IPS-11a (cell line): ENCODE measurements around the gene JAKMIP1.

Experiments used
- H3K4me3 ChIP-seq: one replicate; pipeline ENCODE4 v1.5.1; 2013; ENCODE audit warnings: low read depth, low read length, control low read depth

JAKMIP1 gene

DNA sequence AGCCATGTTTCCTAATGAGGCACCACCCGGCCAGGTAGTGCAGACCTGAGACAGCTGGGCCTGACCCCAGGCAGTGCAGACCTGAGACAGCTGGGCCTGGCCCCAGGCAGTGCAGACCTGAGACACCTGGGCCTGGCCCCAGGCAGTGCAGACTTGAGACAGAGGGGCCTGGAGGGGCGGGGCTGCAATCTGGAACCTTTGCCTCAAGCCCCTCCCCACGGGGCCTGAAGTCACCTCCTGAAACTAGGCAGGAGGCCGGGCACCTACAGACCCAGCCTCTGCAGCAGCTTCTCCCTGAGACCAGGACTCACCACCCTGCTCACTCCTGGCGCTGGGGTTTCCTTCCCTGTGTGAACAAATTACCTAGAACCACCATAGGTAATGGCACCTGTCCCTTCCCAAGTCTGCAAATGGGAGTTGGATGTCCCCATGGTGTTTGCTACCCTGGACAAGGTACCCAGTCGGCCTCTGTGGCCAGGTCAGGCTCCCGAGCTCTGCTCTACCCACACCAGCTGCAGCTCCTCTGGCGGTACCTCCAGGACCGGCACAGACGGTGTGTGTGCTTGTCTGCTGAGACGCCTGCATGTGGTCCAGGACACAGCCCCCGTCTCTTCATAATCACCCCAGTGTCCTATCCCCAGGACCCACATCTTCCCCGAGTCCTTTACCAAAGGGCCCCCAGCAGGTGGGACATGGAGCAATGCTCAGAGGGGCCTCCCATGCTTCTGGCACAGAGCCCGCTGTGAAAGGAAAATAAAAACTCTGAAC, 129.0 kb downstream of the JAKMIP1 start:
- no peak overlapping the region for H3K4me3 ChIP-seq

- H3K4me3 ChIP-seq = no peak overlapping the region
Measured at GRCh38 chr4:6069845-6070709, 130.3 kb downstream of the JAKMIP1 start.

DNA sequence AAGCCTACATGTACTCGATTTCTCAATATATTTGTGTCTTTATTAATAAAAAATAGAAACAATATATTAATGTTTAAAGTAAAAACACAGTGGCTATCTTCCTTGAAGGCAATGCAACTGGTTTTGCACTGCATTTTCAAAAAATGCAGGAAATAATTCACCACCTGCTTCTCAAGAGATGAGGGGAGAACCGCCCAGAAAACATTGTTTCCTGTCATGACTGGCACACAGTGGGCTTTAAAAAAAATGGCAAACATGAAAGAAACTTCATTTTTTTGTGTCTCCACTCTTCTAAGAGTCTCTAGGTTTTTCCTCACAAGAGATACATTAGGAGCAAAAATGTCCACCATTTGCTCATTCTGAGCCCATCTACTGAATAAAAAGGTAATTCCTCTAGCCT, 131.4 kb downstream of the JAKMIP1 start:
- H3K4me3 ChIP-seq = no peak overlapping the region

DNA sequence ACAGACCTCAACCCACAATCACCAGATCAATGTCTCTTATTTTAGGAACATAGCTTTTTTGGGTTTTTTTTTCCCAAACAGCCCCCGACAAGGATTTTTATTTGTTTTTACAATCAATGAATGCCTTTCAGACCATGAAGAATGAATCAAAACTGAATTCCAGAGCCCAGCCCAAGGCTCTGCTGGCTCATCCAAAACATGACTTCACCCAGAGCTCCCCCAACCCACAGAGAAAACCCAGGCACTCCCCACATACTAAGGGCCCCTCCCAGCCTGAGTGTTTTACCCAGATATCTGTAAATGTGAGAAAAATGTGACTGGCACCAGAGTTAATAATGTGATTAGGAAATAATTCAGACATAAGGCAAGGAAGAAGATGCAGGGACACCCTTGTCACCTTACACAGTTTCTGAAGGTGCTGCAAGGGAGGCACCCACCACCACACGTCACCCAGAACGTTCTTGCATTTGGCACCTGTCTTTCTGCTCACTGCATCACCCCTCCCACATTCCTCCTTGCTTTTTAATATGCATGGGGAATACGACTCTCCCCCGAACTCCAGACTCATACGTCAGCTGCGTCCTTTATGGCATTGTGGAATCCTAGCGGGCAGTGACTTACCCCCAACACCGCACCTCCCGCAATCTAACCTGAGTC, 134.3 kb downstream of the JAKMIP1 start:
- no peak overlapping the region for H3K4me3 ChIP-seq

GRCh38 chr4:6065166-6065565, 135.2 kb downstream of the JAKMIP1 start:
- H3K4me3 ChIP-seq = no peak overlapping the region

DNA sequence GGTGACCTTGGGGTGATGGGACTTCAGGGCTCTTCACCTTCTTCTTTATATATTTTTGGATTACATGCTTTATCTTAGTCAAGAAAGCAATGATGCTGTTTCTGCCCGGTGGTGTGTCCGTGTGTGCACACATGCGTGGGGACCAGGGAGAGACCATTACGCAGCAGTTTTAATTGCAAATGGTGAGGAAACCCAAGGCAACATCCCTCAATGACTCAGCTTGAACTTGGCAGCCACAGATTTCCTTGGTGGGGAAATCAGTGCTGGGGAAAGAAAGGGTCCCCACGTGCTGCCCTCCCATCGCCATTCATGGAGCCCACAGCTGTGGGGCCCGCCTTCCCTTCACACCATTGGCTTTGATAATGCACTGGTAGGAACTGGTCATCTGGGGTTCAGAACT, 136.0 kb downstream of the JAKMIP1 start:
- no peak overlapping the region for H3K4me3 ChIP-seq

- no peak overlapping the region for H3K4me3 ChIP-seq
Measured at GRCh38 chr4:6063684-6064083, 136.7 kb downstream of the JAKMIP1 start.

DNA sequence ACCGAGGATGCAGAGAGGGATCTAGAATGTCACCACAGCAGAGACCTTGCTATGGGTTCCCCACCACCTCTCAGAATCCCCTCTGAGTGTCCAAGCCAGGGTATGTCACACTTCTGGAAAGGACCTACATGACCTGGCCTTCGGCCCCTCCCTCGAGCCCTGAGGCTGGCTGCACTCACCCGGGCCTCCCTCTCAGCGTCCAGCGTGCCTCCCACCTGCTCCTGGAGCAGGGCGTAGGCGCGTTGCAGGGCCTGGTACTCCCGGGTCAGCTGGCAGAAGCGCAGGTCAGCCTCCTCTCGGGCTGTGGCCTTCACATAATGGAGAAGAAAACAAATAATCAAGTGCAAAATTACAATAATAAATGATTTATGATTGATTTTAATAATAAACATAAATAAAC, 138.2 kb downstream of the JAKMIP1 start:
- H3K4me3 ChIP-seq = no peak overlapping the region

DNA sequence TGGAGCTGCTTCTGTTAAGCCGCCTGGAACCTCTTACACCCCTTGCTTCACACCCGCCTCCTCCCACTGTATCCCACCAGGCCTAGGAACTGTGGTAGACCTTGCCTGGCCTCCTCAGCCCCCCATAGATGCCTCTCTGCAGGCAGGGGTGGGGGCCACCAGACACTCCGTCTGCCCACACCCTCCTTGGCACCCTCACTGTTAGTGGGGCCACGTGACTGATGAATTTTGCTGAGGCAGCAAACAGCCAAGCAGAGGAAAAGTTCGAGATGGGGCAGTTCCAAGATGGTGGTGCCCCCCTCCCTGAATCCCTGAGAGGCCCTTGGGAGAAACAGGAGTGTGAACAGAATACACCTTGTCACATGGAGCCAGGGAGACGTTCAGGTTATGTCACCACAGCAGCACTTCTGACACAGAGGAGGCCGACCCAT, 141.0 kb downstream of the JAKMIP1 start:
- H3K4me3 ChIP-seq = no peak overlapping the region

DNA sequence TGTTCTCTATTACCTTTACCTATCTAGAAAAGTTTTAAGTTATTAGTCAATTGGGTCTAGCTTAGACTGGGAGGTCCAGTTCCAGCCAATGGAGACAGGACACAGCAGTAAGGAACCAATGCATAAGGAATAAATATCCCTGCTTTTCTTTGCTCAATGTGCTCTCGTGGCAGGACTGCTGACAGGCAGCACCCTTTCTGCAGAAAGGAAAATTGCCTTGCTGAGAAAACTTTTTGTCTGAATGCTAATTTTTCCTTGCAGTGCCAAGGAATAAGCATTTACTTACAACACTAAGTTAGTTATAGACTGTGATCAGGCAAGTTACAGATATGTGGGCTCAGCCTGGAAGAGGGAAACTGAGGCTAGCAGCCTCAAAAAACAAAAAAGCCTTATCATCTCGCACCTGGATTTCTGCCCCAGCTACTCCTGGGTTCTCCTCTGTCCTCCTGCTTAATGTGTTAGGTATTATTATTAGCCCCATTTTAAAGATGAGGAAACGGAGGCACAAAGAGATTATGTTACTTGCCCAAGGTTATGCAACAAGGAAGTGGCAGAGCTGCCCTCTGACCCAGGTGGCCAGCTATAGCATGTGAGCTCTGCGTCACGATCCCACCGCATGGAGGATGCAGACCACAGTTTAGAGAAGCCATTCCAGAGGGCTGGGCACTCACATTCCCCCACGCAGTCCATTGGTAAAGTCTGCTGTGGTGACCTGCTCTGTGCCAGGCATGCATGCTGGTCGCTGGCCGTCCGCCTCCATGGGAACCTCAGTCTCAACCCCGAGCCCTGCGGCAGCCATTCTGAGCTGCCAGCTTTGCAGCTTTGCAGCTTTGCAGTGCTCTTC, 141.6 kb downstream of the JAKMIP1 start:
- no peak overlapping the region for H3K4me3 ChIP-seq

- H3K4me3 ChIP-seq = no peak overlapping the region
Measured at GRCh38 chr4:6056976-6057766, 143.2 kb downstream of the JAKMIP1 start.

GRCh38 chr4:6055436-6055835, 144.9 kb downstream of the JAKMIP1 start:
- H3K4me3 ChIP-seq = no peak overlapping the region

GRCh38 chr4:6055030-6055429, 145.3 kb downstream of the JAKMIP1 start:
- H3K4me3 ChIP-seq = no peak overlapping the region

DNA sequence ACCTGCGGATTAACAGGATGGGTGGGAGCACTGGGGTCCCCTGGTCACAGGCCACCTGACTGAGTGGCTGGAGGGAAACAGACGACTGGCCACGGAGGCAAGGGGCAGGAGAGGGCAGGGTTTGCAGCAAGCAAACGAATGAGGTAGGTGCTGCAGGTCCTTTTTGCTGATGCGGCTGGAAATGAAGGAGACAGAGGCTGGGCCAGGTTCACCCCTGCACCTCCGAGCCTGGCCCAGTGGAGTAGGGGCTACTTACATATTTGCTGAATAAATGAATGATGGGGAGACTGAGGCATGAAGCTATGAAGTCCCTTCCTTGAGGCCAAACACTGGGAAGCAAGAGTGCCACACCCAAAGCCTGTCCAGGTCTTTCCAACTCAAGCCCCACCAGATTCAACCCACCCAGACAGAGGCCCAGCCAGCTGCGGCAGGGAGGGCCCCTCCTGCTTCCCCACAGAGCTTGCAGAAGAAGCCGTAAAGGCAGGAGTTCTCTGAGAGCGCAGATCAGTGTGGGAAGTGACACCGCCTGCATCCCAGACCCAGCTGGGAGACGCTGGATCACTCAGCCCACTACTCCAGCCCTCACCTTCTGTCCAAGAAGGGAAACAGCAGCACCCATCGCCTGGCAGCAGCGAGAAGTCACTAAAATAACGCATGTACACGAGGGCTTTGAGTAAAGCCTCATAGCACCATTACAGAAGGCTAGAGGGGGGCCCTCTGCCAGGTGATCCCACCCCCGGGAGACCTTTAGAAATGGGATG, 146.0 kb downstream of the JAKMIP1 start:
- no peak overlapping the region for H3K4me3 ChIP-seq

GRCh38 chr4:6052679-6053078, 147.7 kb downstream of the JAKMIP1 start:
- no peak overlapping the region for H3K4me3 ChIP-seq

GRCh38 chr4:6050551-6050950, 149.8 kb downstream of the JAKMIP1 start:
- no peak overlapping the region for H3K4me3 ChIP-seq

DNA sequence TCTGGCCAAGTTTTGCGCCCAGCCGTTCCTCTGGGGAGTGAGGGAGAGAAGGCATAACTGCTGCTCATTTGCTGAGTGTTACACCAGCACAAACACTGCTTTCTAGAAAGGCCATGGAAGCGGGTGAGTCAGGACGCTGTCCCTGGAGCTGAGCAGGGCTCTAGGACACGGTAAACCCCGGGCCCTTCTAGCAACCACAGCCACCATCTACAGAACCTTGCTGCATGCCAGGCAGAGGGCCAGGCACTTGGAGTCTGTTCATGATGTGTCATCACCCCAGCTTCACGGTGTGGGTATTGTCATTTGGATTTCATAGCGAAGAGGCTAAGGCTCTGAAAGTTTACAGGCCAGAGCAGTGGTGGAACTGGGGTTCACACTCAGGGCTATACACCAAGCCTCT, 150.4 kb downstream of the JAKMIP1 start:
- H3K4me3 ChIP-seq = no peak overlapping the region

DNA sequence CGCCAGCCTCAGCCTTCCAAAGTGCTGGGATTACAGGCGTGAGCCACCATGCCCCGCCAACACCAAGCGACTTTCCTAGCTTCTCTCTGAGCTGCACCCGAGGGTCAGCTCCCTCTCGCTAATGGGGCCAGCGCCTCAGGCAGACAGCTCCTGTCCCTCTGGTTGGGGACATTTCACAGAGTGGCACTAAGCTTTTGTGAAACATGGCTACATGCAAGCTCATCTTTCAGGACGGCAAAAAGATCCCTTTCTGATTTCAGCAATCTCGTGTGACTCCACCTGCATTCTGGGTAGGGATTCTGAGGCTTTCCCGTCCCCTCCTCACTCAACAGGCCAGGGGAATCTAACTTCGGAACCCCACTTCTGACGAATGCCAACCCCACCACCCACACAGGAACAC, 151.1 kb downstream of the JAKMIP1 start:
- no peak overlapping the region for H3K4me3 ChIP-seq

- H3K4me3 ChIP-seq = no peak overlapping the region
Measured at GRCh38 chr4:6048537-6048936, 151.8 kb downstream of the JAKMIP1 start.
